IMR-90 (cell line): Measurements from ENCODE around the gene USP32.

Experiments used
- BHLHE40 ChIP-seq: fragments of 150-350 bp; IDR thresholded peaks from 2 replicates; pipeline ENCODE4 v1.6.1; 2016; ENCODE audit warnings: mild to moderate bottlenecking, low read depth, low read length
- CEBPB ChIP-seq: IDR thresholded peaks from 2 replicates; pipeline ENCODE4 v1.6.1; 2012; ENCODE audit warnings: low read depth, low read length, improper control_type of control experiment
- CHD1 ChIP-seq: IDR thresholded peaks from 2 replicates; pipeline ENCODE4 v1.6.1; 2012; ENCODE audit warnings: low read depth, low read length, improper control_type of control experiment
- FOS ChIP-seq: fragments of 150-350 bp; IDR thresholded peaks from 2 replicates; pipeline ENCODE4 v1.6.1; 2016; ENCODE audit warnings: low read depth, low read length
- MAZ ChIP-seq: IDR thresholded peaks from 2 replicates; pipeline ENCODE4 v1.6.1; 2012; ENCODE audit warnings: low read depth, mild to moderate bottlenecking, low read length, improper control_type of control experiment, moderate library complexity, borderline replicate concordance
- MXI1 ChIP-seq: IDR thresholded peaks from 2 replicates; pipeline ENCODE4 v1.6.1; 2012; ENCODE audit warnings: low read depth, mild to moderate bottlenecking, low read length, moderate library complexity, borderline replicate concordance
- NFE2L2 ChIP-seq: fragments of 150-350 bp; IDR thresholded peaks from 2 replicates; pipeline ENCODE4 v1.6.1; 2016; ENCODE audit warnings: low read depth, mild to moderate bottlenecking, low read length
- POLR2A ChIP-seq: IDR thresholded peaks from 2 replicates; pipeline ENCODE4 v1.6.1; 2012; ENCODE audit warnings: mild to moderate bottlenecking, low read depth, low read length
- RAD21 ChIP-seq: IDR thresholded peaks from 2 replicates; pipeline ENCODE4 v1.6.1; 2012; ENCODE audit warnings: low read length, improper control_type of control experiment
- RFX5 ChIP-seq: IDR thresholded peaks from 2 replicates; pipeline ENCODE4 v1.8.0; 2012; ENCODE audit warnings: low read depth, mild to moderate bottlenecking, low read length, moderate library complexity
- SMC3 ChIP-seq: fragments of 150-350 bp; IDR thresholded peaks from 2 replicates; pipeline ENCODE4 v1.6.1; 2016; ENCODE audit warnings: low read depth, mild to moderate bottlenecking, antibody characterized with exemption, low read length, moderate library complexity
- TF ChIP-seq, protein P1 (sequence below): conservative IDR thresholded peaks from 2 replicates; pipeline ENCODE4 v1.5.1; 2012; ENCODE audit warnings: mild to moderate bottlenecking, low read depth, low read length, improper control_type of control experiment
- TF ChIP-seq, protein P2 (sequence below): fragments of 150-350 bp; IDR thresholded peaks from 2 replicates; pipeline ENCODE4 v1.6.1; 2016; ENCODE audit warnings: low read depth, mild to moderate bottlenecking, low read length, moderate library complexity, borderline replicate concordance
- TF ChIP-seq, protein P3 (sequence below): fragments of 150-350 bp; IDR thresholded peaks from 2 replicates; pipeline ENCODE4 v1.6.1; 2017; ENCODE audit warnings: mild to moderate bottlenecking, antibody characterized with exemption, low read length, low read depth

DNA sequence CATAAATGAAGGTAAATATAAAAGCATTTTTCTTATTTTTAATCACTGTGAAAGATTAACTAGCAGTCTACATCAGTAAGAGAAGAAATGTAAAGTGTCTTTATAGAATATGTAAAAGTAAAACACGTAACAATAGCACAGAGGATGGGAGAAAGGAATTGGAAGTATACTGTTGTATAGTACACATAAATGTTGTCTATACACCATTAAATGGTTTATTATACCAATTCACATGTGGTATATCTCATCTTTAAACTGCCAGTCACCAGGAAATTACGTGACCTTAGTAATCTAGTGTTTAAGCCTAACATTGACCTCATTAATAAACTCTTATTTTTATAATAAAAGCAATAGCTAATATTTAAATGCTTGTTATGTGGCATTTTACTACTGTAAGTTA, 87.4 kb downstream of the USP32 start:
- TF ChIP-seq POLR2A (no peak), RAD21 (no peak), RFX5 (no peak), MXI1 (no peak), CEBPB (no peak), MAZ (no peak), NFE2L2 (no peak), FOS (no peak), CHD1 (no peak), SMC3 (no peak), BHLHE40 (no peak)
- TF ChIP-seq, protein P1, sequence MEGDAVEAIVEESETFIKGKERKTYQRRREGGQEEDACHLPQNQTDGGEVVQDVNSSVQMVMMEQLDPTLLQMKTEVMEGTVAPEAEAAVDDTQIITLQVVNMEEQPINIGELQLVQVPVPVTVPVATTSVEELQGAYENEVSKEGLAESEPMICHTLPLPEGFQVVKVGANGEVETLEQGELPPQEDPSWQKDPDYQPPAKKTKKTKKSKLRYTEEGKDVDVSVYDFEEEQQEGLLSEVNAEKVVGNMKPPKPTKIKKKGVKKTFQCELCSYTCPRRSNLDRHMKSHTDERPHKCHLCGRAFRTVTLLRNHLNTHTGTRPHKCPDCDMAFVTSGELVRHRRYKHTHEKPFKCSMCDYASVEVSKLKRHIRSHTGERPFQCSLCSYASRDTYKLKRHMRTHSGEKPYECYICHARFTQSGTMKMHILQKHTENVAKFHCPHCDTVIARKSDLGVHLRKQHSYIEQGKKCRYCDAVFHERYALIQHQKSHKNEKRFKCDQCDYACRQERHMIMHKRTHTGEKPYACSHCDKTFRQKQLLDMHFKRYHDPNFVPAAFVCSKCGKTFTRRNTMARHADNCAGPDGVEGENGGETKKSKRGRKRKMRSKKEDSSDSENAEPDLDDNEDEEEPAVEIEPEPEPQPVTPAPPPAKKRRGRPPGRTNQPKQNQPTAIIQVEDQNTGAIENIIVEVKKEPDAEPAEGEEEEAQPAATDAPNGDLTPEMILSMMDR: no peak
- TF ChIP-seq, protein P2, sequence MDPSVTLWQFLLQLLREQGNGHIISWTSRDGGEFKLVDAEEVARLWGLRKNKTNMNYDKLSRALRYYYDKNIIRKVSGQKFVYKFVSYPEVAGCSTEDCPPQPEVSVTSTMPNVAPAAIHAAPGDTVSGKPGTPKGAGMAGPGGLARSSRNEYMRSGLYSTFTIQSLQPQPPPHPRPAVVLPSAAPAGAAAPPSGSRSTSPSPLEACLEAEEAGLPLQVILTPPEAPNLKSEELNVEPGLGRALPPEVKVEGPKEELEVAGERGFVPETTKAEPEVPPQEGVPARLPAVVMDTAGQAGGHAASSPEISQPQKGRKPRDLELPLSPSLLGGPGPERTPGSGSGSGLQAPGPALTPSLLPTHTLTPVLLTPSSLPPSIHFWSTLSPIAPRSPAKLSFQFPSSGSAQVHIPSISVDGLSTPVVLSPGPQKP: no peak
- TF ChIP-seq, protein P3, sequence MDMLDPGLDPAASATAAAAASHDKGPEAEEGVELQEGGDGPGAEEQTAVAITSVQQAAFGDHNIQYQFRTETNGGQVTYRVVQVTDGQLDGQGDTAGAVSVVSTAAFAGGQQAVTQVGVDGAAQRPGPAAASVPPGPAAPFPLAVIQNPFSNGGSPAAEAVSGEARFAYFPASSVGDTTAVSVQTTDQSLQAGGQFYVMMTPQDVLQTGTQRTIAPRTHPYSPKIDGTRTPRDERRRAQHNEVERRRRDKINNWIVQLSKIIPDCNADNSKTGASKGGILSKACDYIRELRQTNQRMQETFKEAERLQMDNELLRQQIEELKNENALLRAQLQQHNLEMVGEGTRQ: no peak
